GM21381 (cell line): ENCODE measurements around the gene KMT2A.
"Not testable (repeated sequence)": the region's sequence is repeated elsewhere in the genome, so short reads cannot be mapped to it uniquely, and the experiment has no call there.

Experiments
- ATAC-seq: cut with Tn5 transposase; IDR thresholded peaks from one replicate; pipeline ENCODE4 v1.9.1; 2021; ENCODE audit warnings: mild to moderate bottlenecking, moderate library complexity; ENCODE audit not compliant: unreplicated experiment

The KMT2A gene

GRCh38 chr11:118481238-118481637 is 44.9 kb downstream of the KMT2A start:
- not testable (repeated sequence) for ATAC-seq

GRCh38 chr11:118484405-118484804 is 48.1 kb downstream of the KMT2A start:
- ATAC-seq, result no peak

GRCh38 chr11:118485273-118485672 is 49.0 kb downstream of the KMT2A start:
- ATAC-seq, result no peak

- no peak for ATAC-seq
These were observed 52.3 kb downstream of the KMT2A start for GRCh38 chr11:118488480-118489109.

- no peak for ATAC-seq
These were observed 54.7 kb downstream of the KMT2A start for GRCh38 chr11:118491041-118491440.

- ATAC-seq, result no peak
These were observed 61.5 kb downstream of the KMT2A start for GRCh38 chr11:118497831-118498230.

- ATAC-seq, result no peak
These were observed 66.9 kb downstream of the KMT2A start for GRCh38 chr11:118503216-118503615.

GRCh38 chr11:118511601-118512000 is 75.3 kb downstream of the KMT2A start:
- ATAC-seq, result no peak

GRCh38 chr11:118514103-118514502 is 77.8 kb downstream of the KMT2A start:
- no peak for ATAC-seq

GRCh38 chr11:118519549-118519948 is 83.3 kb downstream of the KMT2A start:
- no peak for ATAC-seq

GRCh38 chr11:118521892-118522311 is 85.6 kb downstream of the KMT2A start:
- ATAC-seq, result peak; percentile 54

- ATAC-seq, result no peak
These were observed 86.3 kb downstream of the KMT2A start for GRCh38 chr11:118522571-118523072.

- ATAC-seq, result no peak
These were observed 88.1 kb downstream of the KMT2A start for GRCh38 chr11:118524356-118524755.

GRCh38 chr11:118524757-118525470 is 88.6 kb downstream of the KMT2A start:
- ATAC-seq, result no peak

GRCh38 chr11:118526688-118527087 is 90.4 kb downstream of the KMT2A start:
- ATAC-seq, result no peak

GRCh38 chr11:118527109-118527508 is 90.8 kb downstream of the KMT2A start, which contains the start of gene TTC36:
TSS of gene TTC36 (plus strand) at chr11:118527474. CDS start at chr11:118527495, 21 bp downstream.
- no peak for ATAC-seq

- no peak for ATAC-seq
These were observed 92.2 kb downstream of the KMT2A start for GRCh38 chr11:118528511-118528910.

- no peak for ATAC-seq
These were observed 93.4 kb downstream of the KMT2A start for GRCh38 chr11:118529584-118530175.

GRCh38 chr11:118530180-118530682 is 93.9 kb downstream of the KMT2A start:
- ATAC-seq, result no peak

GRCh38 chr11:118530683-118531596 is 94.6 kb downstream of the KMT2A start, which contains the start of gene TMEM25:
TSS of gene TMEM25 (plus strand) at chr11:118531192. CDS start at chr11:118531802, 610 bp downstream.
- ATAC-seq, result peak; percentile 63
